GM20000 (cell line): Measurements from ENCODE around the gene NANOS2.
A peak's percentile ranks its signal among the peaks of the same experiment; 100 is the strongest.

Experiments used
- DNase-seq: peaks from one replicate; pipeline ENCODE4 v3.0.0; 2012; ENCODE audit warnings: low spot score
- CTCF ChIP-seq: IDR thresholded peaks from 2 replicates; pipeline ENCODE4 v1.5.1; 2012; ENCODE audit warnings: mild to moderate bottlenecking, control low read depth; ENCODE audit errors: extremely low read depth, missing control alignments

NANOS2 gene

DNA sequence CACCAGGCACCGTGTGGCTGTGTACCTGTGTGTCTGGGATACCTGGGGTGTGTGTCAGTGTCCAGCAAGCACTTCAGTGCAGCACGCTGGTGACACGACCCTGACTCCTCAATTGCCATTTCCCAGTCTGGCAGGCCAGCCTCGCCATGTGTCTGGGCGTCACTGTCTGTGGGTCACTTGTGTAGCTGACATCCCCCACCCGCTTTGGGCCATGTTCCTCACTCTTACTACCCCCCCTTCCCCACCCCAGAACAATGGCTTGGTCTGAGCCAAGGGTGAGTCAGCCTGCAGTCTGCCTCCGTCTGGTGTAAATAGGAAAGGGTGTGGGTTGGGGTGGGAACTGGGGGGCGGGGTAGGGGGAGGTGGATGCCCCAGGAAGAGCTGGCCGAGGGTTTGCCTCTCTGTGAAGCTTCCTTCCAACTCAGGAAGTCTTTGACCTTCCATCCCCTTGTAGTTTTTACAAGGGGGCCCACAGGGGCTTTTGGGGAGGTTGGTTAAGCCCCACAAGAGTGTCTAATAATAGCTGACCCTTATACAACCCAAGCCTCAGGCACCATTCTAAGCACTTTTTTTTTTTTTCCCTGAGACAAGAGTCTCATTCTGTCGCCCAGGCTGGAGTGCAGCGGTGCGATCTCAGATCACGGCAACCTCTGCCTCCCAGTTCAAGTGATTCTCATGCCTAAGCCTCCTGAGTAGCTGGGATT lies 41.5 kb upstream of the NANOS2 start:
- no peak for DNase-seq
- no peak for TF ChIP-seq CTCF

DNA sequence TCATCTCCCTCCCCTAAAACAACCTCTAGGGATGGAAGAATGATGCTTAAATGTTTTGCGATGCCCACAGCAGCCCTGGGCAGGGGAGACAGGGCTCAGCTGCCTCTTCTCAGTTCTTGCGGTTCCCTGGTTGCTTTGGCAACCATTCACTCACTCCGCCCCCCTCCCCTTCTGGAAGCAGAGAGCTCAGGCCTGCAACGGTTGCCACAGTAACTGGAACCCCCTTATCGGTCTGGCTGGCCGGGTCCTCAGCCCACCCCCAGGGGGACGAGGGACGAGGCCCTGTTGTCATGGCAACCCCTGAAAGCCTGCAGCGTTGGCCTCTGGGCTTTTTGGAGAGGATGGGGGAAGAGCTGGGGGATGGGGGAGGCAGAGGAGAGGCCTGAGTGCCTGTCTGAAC lies 39.6 kb upstream of the NANOS2 start:
- DNase-seq = no peak

DNA sequence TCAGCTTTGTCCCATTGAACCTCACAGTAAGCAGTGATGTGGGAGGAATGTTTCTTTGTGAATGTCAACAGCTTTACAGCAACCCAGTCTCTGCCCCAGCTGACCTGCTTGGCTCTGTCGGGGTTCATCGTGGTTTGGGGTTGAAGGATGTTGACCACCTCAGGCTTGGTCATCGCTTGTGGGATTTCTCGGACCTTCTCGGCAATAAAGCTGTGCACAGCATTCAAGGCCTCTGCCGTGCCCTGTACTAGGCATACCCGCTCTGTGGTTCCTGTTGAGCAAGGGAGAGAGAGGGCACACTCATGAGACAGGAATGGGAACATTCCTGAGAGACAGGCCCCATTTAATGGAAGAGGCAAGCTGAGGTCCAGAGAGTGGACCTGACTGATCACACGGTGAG lies 39.1 kb upstream of the NANOS2 start:
- no peak for TF ChIP-seq CTCF
- no peak for DNase-seq

More for the DNA sequence above, 39.6 kb upstream of the NANOS2 start:
- no peak for TF ChIP-seq CTCF

- TF ChIP-seq CTCF = no peak
These were observed 38.3 kb upstream of the NANOS2 start for GRCh38 chr19:45952686-45953505.

GRCh38 chr19:45952341-45952685 lies 37.7 kb upstream of the NANOS2 start:
- DNase-seq = no peak
- TF ChIP-seq CTCF = no peak

More at GRCh38 chr19:45952686-45953505, 38.3 kb upstream of the NANOS2 start:
- peak; percentile 74 for DNase-seq

DNA sequence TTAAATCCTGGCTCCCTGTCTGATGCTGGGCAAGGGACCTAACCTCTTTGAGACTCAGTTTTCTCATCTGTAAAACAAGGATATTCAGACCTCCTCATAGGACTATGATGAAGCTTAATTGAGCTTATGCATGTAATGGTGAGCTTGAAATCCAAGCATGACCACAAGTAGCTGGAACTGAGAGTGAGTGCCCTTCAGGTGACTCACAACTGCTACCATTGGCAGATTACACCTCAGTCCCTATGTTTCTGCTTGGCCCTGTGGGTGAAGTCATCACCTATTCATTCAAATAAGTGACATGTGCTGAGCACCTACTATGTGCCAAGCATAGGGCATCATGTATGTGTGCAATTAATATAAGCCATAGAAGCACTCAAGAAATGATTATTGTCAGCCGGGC lies 33.3 kb upstream of the NANOS2 start:
- no peak for TF ChIP-seq CTCF
- DNase-seq = no peak

DNA sequence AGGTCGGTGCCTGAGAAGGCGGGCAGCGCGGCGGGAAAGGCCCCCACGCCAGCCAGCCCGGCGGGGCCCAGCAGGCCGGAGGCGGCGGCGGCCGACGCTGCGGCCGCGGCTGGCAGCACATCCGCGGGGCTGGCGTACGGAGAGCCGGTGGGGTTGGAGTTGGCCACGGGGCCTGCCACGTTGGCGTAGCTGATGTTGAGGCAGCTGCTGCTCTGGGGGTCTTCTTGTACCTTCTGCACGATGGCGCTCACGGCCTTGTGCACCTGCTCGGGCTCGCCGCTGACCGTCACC lies 25.9 kb upstream of the NANOS2 start:
- no peak for DNase-seq
- TF ChIP-seq CTCF = no peak
